Adrenal gland (tissue), 12 donors: ENCODE results near the gene OR4D1. TPM values are rescaled to one million over a fixed set of nuclear protein-coding genes. Genes with fewer than 3 reads are reported as not detected.

Experiments
- DNase-seq, 7 donors: peaks; one replicate each; pipeline ENCODE4 v3.0.0-alpha.2; 2019 to 2020
- H3K27ac ChIP-seq, 5 donors: fragments of 200-600 bp; sonication (generic) in 4 of 5; 1 replicate in 3 of 5; 2 replicates in 2 of 5; pipeline versions ENCODE4 v1.5.1 to v1.8.0; 2016 to 2020; ENCODE audit warnings: mild to moderate bottlenecking in 1 of 5
- H3K27me3 ChIP-seq: fragments of 200-600 bp; 2 replicates; pipeline ENCODE4 v1.8.0; 2021
- H3K36me3 ChIP-seq, 2 donors: fragments of 200-600 bp; replicated peaks in 1 of 2; 1 replicate in 1 of 2; 2 replicates in 1 of 2; pipeline versions ENCODE4 v1.5.1 to v1.8.0; 2018 to 2022
- H3K4me1 ChIP-seq, 2 donors: fragments of 200-600 bp; replicated peaks in 1 of 2; 1 replicate in 1 of 2; 2 replicates in 1 of 2; pipeline versions ENCODE4 v1.5.1 to v1.8.0; 2018 to 2021
- H3K4me3 ChIP-seq, 4 donors: fragments of 200-600 bp; sonication (generic) in 3 of 4; one replicate each; pipeline ENCODE4 v1.5.1; 2016 to 2018
- H3K9me3 ChIP-seq, 3 donors: fragments of 200-600 bp; sonication (generic) in 1 of 3; replicated peaks in 1 of 3; 1 replicate in 2 of 3; 2 replicates in 1 of 3; pipeline versions ENCODE4 v1.5.1 to v1.8.0; 2016 to 2021
- POLR2A ChIP-seq, 2 donors: fragments of 450-650 bp; IDR thresholded peaks; one replicate each; pipeline ENCODE4 v1.6.1; 2017; ENCODE audit warnings: antibody characterized with exemption in 2 of 2, mild to moderate bottlenecking in 2 of 2, moderate library complexity in 1 of 2
- WGBS, 4 donors: extraction: QIAGEN DNeasy Blood & Tissue Kit in 2 of 4; methylation state at CpG; one replicate each; pipeline versions ENCODE4 v1.1.5 to v1.1.7; 2013 to 2017; 5-methylcytosine and 5-hydroxymethylcytosine counted together
- intact Hi-C, 2 donors: fragments of 100-400 bp; cut with DNase I; formaldehyde crosslinking; loops; one replicate each; pipeline versions ENCODE4 v1.14.1 to v1.15.0; 2022 to 2023
- polyA plus RNA-seq, 3 donors: library from polyadenylated mRNA; stranded (reverse); fragments of 200-250 nt in 2 of 3; fragments of 350-450 nt in 1 of 3; fragmentation: Illumina TruSeq in 1 of 3; extraction: RNeasy Lipid Tissue Mini Kit (QIAGEN cat#74804) in 1 of 3; gene quantifications; one replicate each; pipeline ENCODE4 v1.2.3, GENCODE V29; 2013 to 2014
- total RNA-seq, 9 donors: library from RNA; depleted of rRNA in 4 of 9; stranded (reverse); fragments of >200 nt in 4 of 9; fragments of 120-200 nt in 1 of 9; fragmentation: NEBNext Ultra II Directional in 1 of 9; extraction: Animal tissue kit (Norgen Biotek cat#: 25700) in 1 of 9; gene quantifications; one replicate each; pipeline versions ENCODE4 v1.1.0 to v1.2.4, GENCODE V29; 2013 to 2023
- TF ChIP-seq, protein P1 (sequence below), 6 experiments: fragments of 450-650 bp in 4 of 6; fragments of 200-600 bp in 2 of 6; sonication (generic) in 1 of 6; IDR thresholded peaks; 1 replicate in 5 of 6; 2 replicates in 1 of 6; pipeline versions ENCODE4 v1.5.1 to v1.8.0; 2016 to 2021; ENCODE audit warnings: antibody characterized with exemption in 6 of 6, mild to moderate bottlenecking in 2 of 6, moderate library complexity in 1 of 6
- donor health status: healthy with polysubstance abuse.
- donor health status: Bipolar disorder and iron deficiency.
- donor health status: DM: yes; HTN: yes; CAD: no.
- donor health status: DM: no; HTN: no; CAD: no.
- donor health status: DM: no; HTN: no; CAD: no.
- donor health status: DM: yes; HTN: yes; CAD: no.

The OR4D1 gene
- total and polyA plus RNA-seq, 12 donors = under 0.01 TPM; not detected in 11

DNA sequence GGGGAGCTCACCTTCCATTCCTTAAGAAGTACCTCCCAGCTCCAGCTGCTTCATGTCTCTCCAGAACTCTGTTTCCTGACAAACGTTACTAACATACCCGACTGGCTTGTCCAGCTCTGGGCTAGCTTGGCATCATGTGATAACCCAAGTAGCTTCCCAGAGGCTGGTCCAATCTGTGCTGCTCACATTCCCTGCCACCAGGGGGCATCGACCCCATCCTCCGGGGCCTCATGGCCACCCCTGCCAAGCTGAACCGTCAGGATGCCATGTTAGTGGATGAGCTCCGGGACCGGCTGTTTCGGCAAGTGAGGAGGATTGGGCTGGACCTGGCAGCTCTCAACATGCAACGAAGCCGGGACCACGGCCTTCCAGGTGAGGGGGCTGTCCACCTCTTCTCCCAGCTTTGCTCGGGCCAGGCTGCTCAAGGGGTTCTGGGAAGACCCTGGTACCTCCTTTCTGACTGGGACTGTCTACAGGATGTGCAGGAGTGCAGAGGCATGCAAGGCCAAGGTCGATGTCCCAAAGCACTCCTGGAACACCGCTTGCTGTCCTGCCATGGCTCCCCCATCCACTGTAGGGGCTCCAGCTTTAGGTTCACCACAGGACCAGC is 51.9 kb downstream of the OR4D1 start:
- no peaks in the 10 kb centered on the region for H3K36me3 ChIP-seq
- no peaks in the 10 kb centered on the region for H3K9me3 ChIP-seq
- H3K4me3 ChIP-seq = no peak overlapping the region
- WGBS, 4 donors = 36 to 41% (median 39%) methylated on average over 7 to 14 of the region's 14 CpGs
- H3K27ac ChIP-seq = no peak overlapping the region
- H3K27me3 ChIP-seq = peaks cover 9% of the 10 kb centered on the region
- no peaks in the 10 kb centered on the region for H3K4me1 ChIP-seq
- peak; percentile 38 to 70 (median 65) for DNase-seq
- TF ChIP-seq, protein P1, sequence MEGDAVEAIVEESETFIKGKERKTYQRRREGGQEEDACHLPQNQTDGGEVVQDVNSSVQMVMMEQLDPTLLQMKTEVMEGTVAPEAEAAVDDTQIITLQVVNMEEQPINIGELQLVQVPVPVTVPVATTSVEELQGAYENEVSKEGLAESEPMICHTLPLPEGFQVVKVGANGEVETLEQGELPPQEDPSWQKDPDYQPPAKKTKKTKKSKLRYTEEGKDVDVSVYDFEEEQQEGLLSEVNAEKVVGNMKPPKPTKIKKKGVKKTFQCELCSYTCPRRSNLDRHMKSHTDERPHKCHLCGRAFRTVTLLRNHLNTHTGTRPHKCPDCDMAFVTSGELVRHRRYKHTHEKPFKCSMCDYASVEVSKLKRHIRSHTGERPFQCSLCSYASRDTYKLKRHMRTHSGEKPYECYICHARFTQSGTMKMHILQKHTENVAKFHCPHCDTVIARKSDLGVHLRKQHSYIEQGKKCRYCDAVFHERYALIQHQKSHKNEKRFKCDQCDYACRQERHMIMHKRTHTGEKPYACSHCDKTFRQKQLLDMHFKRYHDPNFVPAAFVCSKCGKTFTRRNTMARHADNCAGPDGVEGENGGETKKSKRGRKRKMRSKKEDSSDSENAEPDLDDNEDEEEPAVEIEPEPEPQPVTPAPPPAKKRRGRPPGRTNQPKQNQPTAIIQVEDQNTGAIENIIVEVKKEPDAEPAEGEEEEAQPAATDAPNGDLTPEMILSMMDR (IDR thresholded peaks at IDR 0.05) = peak; percentile 26 to 52 (median 35)
- no peak for TF ChIP-seq POLR2A (IDR thresholded peaks at IDR 0.05)
- intact Hi-C loops = no loop called here

DNA sequence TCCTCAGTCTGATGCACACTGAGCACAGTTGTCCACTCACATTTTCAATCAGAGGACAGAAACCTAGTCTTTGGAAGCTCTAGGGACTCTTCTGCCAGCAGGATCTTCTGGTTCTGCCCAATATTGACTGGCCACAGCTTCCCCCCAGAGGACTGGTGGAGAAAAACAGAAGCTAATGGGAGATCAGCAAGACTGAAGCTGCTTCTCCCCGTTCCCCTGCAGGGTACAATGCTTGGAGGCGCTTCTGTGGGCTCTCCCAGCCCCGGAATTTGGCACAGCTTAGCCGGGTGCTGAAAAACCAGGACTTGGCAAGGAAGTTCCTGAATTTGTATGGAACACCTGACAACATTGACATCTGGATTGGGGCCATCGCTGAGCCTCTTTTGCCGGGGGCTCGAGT is 54.7 kb downstream of the OR4D1 start:
- peaks cover under 1% of the 10 kb centered on the region for H3K27me3 ChIP-seq
- no peak for DNase-seq
- WGBS, 4 donors = 86 to 93% (median 88%) methylated on average over 3 to 7 of the region's 7 CpGs
- H3K27ac ChIP-seq = no peak overlapping the region
- H3K9me3 ChIP-seq = no peaks in the 10 kb centered on the region
- no peak overlapping the region for H3K4me3 ChIP-seq
- TF ChIP-seq, protein P1 (IDR thresholded peaks at IDR 0.05) = no peak
- no peaks in the 10 kb centered on the region for H3K4me1 ChIP-seq
- H3K36me3 ChIP-seq = peaks cover 0 to 20% of the 10 kb centered on the region in 2 donors
- intact Hi-C loops = no loop called here

DNA sequence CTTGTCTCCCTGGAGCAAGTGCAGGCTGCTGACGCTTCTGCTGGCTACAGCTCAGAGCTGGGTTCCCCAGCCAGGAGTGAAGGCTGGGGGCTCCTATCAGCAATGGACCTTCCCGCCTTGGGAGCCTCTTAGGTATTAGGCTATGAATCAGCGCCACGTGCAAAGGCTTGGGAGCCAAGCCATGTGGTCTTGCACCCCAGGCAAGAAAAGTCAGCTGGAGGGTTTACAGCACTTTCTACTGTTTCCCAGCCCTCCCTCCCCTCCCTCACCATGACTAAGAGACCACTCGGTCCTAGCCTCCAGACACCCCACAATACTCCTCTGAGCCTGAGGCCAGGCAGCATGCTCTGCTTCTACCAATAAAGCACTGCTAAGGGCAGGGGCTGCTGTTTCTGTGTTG is 56.6 kb downstream of the OR4D1 start:
- no peak for TF ChIP-seq POLR2A (IDR thresholded peaks at IDR 0.05)
- TF ChIP-seq, protein P1 (IDR thresholded peaks at IDR 0.05) = no peak
- Histone ChIP-seq H3K4me3 (no peak overlapping the region), H3K4me1 (no peaks in the 10 kb centered on the region), H3K9me3 (no peaks in the 10 kb centered on the region), H3K27me3 (no peaks in the 10 kb centered on the region), H3K27ac (no peak overlapping the region), H3K36me3 (peaks cover 0 to 26% of the 10 kb centered on the region in 2 donors)
- intact Hi-C loops = no loop called here
- no peak for DNase-seq
- WGBS, 4 donors = 85 to 98% (median 92%) methylated on average over 2 to 5 of the region's 5 CpGs

DNA sequence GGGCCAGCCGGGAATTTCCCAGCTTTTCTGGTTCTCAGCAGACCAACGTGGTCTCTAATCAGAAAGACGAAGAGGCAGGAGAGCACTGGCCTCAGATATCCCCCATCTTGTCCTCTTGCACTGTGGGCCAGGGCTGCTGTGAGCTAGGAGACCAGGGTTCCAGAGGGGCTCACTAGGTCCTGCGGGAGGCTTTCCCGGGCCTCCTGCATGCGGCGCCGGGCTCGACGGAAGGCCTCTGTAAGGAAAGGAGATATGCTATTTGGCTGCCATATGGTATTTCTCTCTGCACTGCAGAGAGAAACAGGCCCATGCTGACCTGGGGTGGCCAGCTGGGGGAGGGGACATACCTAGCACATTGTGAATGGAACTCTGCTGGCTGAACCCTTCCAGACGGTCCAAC is 57.8 kb downstream of the OR4D1 start:
- 81 to 94% (median 90%) methylated on average over 5 to 11 of the region's 11 CpGs for WGBS, 4 donors
- H3K27me3 ChIP-seq = no peaks in the 10 kb centered on the region
- no peaks in the 10 kb centered on the region for H3K4me1 ChIP-seq
- no peak overlapping the region for H3K27ac ChIP-seq
- H3K9me3 ChIP-seq = no peaks in the 10 kb centered on the region
- no peak for DNase-seq
- H3K4me3 ChIP-seq = no peak overlapping the region
- intact Hi-C loops = no loop called here
- peaks cover 0 to 36% of the 10 kb centered on the region in 2 donors for H3K36me3 ChIP-seq
- TF ChIP-seq, protein P1 (IDR thresholded peaks at IDR 0.05) = no peak
- no peak for TF ChIP-seq POLR2A (IDR thresholded peaks at IDR 0.05)
